Left lung (tissue), 10 donors: ENCODE measurements around the gene ZNF366. TPM values are rescaled to one million over a fixed set of nuclear protein-coding genes. Genes with fewer than 3 reads are reported as not detected.
A peak's percentile ranks its signal among the peaks of the same experiment; 100 is the strongest.

Experiments used
- ATAC-seq: fragments of 200-7000 bp; cut with Tn5 transposase; one replicate; pipeline ENCODE4 v1.9.1; 2020; ENCODE audit warnings: moderate library complexity
- DNase-seq, 4 donors: peaks; one replicate each; pipeline ENCODE4 v3.0.0-alpha.2; 2013 to 2020
- H3K27ac ChIP-seq, 2 donors: fragments of 200-600 bp; sonication (generic) in 1 of 2; one replicate each; pipeline versions ENCODE4 v1.5.0 to v1.8.0; 2020 to 2021
- H3K27me3 ChIP-seq, 2 donors: fragments of 200-600 bp; sonication (generic) in 1 of 2; one replicate each; pipeline versions ENCODE4 v1.5.0 to v1.8.0; 2020 to 2021
- H3K36me3 ChIP-seq, 2 donors: fragments of 200-600 bp; sonication (generic) in 1 of 2; one replicate each; pipeline versions ENCODE4 v1.5.0 to v1.8.0; 2020 to 2021
- H3K4me1 ChIP-seq, 2 donors: fragments of 200-600 bp; one replicate each; pipeline ENCODE4 v1.8.0; 2021
- H3K4me3 ChIP-seq, 2 donors: fragments of 200-600 bp; sonication (generic) in 1 of 2; one replicate each; pipeline versions ENCODE4 v1.5.0 to v1.8.0; 2020 to 2021; ENCODE audit warnings: mild to moderate bottlenecking in 1 of 2
- H3K9me3 ChIP-seq, 2 donors: fragments of 200-600 bp; sonication (generic) in 1 of 2; one replicate each; pipeline versions ENCODE4 v1.5.0 to v1.8.0; 2020 to 2021
- CTCF ChIP-seq, 2 donors: fragments of 200-600 bp; sonication (generic) in 1 of 2; IDR thresholded peaks; one replicate each; pipeline versions ENCODE4 v1.5.0 to v1.8.0; 2021; ENCODE audit warnings: antibody characterized with exemption in 2 of 2
- intact Hi-C, 2 donors: fragments of 100-400 bp; cut with DNase I; formaldehyde crosslinking; loops; one replicate each; pipeline versions ENCODE4 v1.11.2 to v1.14.2; 2022
- polyA plus RNA-seq, 6 donors: library from polyadenylated mRNA; unstranded; fragments of 120-200 nt; gene quantifications; one replicate each; pipeline ENCODE4 v1.2.1, GENCODE V29; 2013; ENCODE audit not compliant: insufficient read length in 6 of 6
- total RNA-seq, 2 donors: library from RNA; stranded (reverse); fragmentation: NEBNext Ultra II Directional; extraction: Animal tissue kit (Norgen Biotek cat#: 25700); gene quantifications; one replicate each; pipeline ENCODE4 v1.2.1, GENCODE V29; 2021
- donor health status: DM: no; HTN: yes; CAD: no.
- donor health status: DM: no; HTN: no; CAD: no.

ZNF366 gene
- total and polyA plus RNA-seq, 8 donors = 3.2 to 5.6 (median 4.0) TPM

- Histone ChIP-seq H3K4me3 (no peak overlapping the region), H3K9me3 (peaks cover 0 to 23% of the 10 kb centered on the region in 2 donors), H3K4me1 (peaks cover 0 to 12% of the 10 kb centered on the region in 2 donors), H3K27ac (no peak overlapping the region), H3K27me3 (no peaks in the 10 kb centered on the region), H3K36me3 (no peaks in the 10 kb centered on the region)
- intact Hi-C loops = no loop called here
- no peak for ATAC-seq
- DNase-seq = no peak
- no peak for TF ChIP-seq CTCF (IDR thresholded peaks at IDR 0.05)
Measured at GRCh38 chr5:72400950-72401349, 106.3 kb downstream of the ZNF366 start.

- H3K9me3 ChIP-seq = peaks cover 0 to 19% of the 10 kb centered on the region in 2 donors
- ATAC-seq (no peak), DNase-seq (no peak)
- no peak overlapping the region for H3K27ac ChIP-seq
- H3K4me1 ChIP-seq = peaks cover 0 to 12% of the 10 kb centered on the region in 2 donors
- H3K27me3 ChIP-seq = no peaks in the 10 kb centered on the region
- no peak for TF ChIP-seq CTCF (IDR thresholded peaks at IDR 0.05)
- intact Hi-C loops = no loop called here
- H3K4me3 ChIP-seq = no peak overlapping the region
- no peaks in the 10 kb centered on the region for H3K36me3 ChIP-seq
Measured at GRCh38 chr5:72397836-72398235, 109.4 kb downstream of the ZNF366 start.

GRCh38 chr5:72394688-72395087 is 112.5 kb downstream of the ZNF366 start:
- Histone ChIP-seq H3K27me3 (no peaks in the 10 kb centered on the region), H3K4me1 (peaks cover 3 to 16% of the 10 kb centered on the region in 2 donors), H3K36me3 (no peaks in the 10 kb centered on the region), H3K4me3 (no peak overlapping the region), H3K9me3 (no peaks in the 10 kb centered on the region), H3K27ac (no peak overlapping the region)
- DNase-seq (no peak), ATAC-seq (no peak)
- peak in 1 of 2 donors; percentile 31 for TF ChIP-seq CTCF (IDR thresholded peaks at IDR 0.05)
- intact Hi-C loops = no loop called here

GRCh38 chr5:72393052-72393451 is 114.2 kb downstream of the ZNF366 start:
- H3K27ac ChIP-seq = no peak overlapping the region
- TF ChIP-seq CTCF (IDR thresholded peaks at IDR 0.05) = no peak
- intact Hi-C loops = no loop called here
- no peaks in the 10 kb centered on the region for H3K9me3 ChIP-seq
- H3K4me1 ChIP-seq = peaks cover 3 to 8% of the 10 kb centered on the region in 2 donors
- no peaks in the 10 kb centered on the region for H3K36me3 ChIP-seq
- H3K27me3 ChIP-seq = no peaks in the 10 kb centered on the region
- DNase-seq (no peak), ATAC-seq (no peak)
- no peak overlapping the region for H3K4me3 ChIP-seq

Other genes starting within 250 kb of the ZNF366 start
- 10 to 100 TPM; 44.1 to 46.2 TPM for gene MRPS27, start 187.2 kb downstream of the ZNF366 start, total RNA-seq
- 10 to 100 TPM; 60.4 to 79.8 (median 69.9) TPM for gene MRPS27, start 187.2 kb downstream of the ZNF366 start, polyA plus RNA-seq
- 1 to 10 TPM; 7.6 to 7.9 TPM for gene PTCD2, start 187.0 kb downstream of the ZNF366 start, total RNA-seq
- gene PTCD2, start 187.0 kb downstream of the ZNF366 start, polyA plus RNA-seq = 10 to 100 TPM in 4 of 6 donors, 1 to 10 TPM in 2; 9.3 to 12.6 (median 12.3) TPM